CD14-positive monocyte (primary cell): ENCODE data around the gene WDR76. TPM values are rescaled to one million over a fixed set of nuclear protein-coding genes. Genes with fewer than 3 reads are reported as not detected.

Source experiments
- DNase-seq, 3 donors: peaks; one replicate each; pipeline ENCODE4 v3.0.0-alpha.2; 2011 to 2022
- H2AFZ ChIP-seq: 2 replicates; pipeline ENCODE4 v1.6.0; 2012; ENCODE audit warnings: mild to moderate bottlenecking, low read depth, low read length, inconsistent platforms; ENCODE audit not compliant: insufficient read depth, poor library complexity, severe bottlenecking
- H3K27ac ChIP-seq, 2 donors: 1 replicate in 1 of 2; 2 replicates in 1 of 2; pipeline ENCODE4 v1.5.1; 2012 to 2013; ENCODE audit warnings: low read length in 2 of 2, control low read depth in 1 of 2, inconsistent platforms in 1 of 2, low read depth in 1 of 2, mild to moderate bottlenecking in 1 of 2
- H3K27me3 ChIP-seq, 2 donors: one replicate each; pipeline versions ENCODE4 v1.6.0 to v1.6.1; 2011 to 2013; ENCODE audit warnings: low read length in 2 of 2; ENCODE audit not compliant: control insufficient read depth in 2 of 2, insufficient read depth in 2 of 2
- H3K36me3 ChIP-seq, 2 donors: replicated peaks in 1 of 2; 1 replicate in 1 of 2; 2 replicates in 1 of 2; pipeline versions ENCODE4 v1.5.1 to v1.6.1; 2012 to 2013; ENCODE audit warnings: low read length in 2 of 2, control low read depth in 1 of 2, inconsistent platforms in 1 of 2, mild to moderate bottlenecking in 1 of 2; ENCODE audit not compliant: insufficient read depth in 2 of 2, control insufficient read depth in 1 of 2
- H3K4me1 ChIP-seq, 2 donors: 1 replicate in 1 of 2; 2 replicates in 1 of 2; pipeline versions ENCODE4 v1.5.1 to v1.6.1; 2012 to 2013; ENCODE audit warnings: low read length in 2 of 2, control low read depth in 1 of 2, inconsistent platforms in 1 of 2, mild to moderate bottlenecking in 1 of 2, moderate library complexity in 1 of 2; ENCODE audit not compliant: insufficient read depth in 2 of 2, control insufficient read depth in 1 of 2
- H3K4me2 ChIP-seq: replicated peaks from 2 replicates; pipeline ENCODE3; 2012; ENCODE audit warnings: low read length, moderate library complexity, mild to moderate bottlenecking; ENCODE audit not compliant: poor library complexity, severe bottlenecking; ENCODE audit errors: extremely low read depth
- H3K4me3 ChIP-seq, 3 experiments: fragments of 200-600 bp in 1 of 3; sonication (generic) in 1 of 3; replicated peaks in 1 of 3; 1 replicate in 2 of 3; 2 replicates in 1 of 3; pipeline ENCODE4 v1.5.1; 2011 to 2013; ENCODE audit warnings: low read length in 3 of 3, mild to moderate bottlenecking in 3 of 3, control low read depth in 2 of 3, low read depth in 2 of 3, inconsistent platforms in 1 of 3, moderate library complexity in 1 of 3
- H3K79me2 ChIP-seq: 2 replicates; pipeline ENCODE4 v1.6.0; 2012; ENCODE audit warnings: mild to moderate bottlenecking, control low read depth, inconsistent platforms, low read length, moderate library complexity; ENCODE audit not compliant: insufficient read depth
- H3K9ac ChIP-seq: 2 replicates; pipeline ENCODE4 v1.6.0; 2017; ENCODE audit warnings: low read length, mild to moderate bottlenecking; ENCODE audit not compliant: insufficient read depth, poor library complexity, severe bottlenecking
- H3K9me3 ChIP-seq, 2 donors: replicated peaks in 1 of 2; 1 replicate in 1 of 2; 2 replicates in 1 of 2; pipeline versions ENCODE4 v1.5.1 to v1.6.1; 2012 to 2013; ENCODE audit warnings: low read length in 2 of 2, control low read depth in 1 of 2; ENCODE audit not compliant: control insufficient read depth in 1 of 2, insufficient read depth in 1 of 2
- H4K20me1 ChIP-seq: 2 replicates; pipeline ENCODE4 v1.6.0; 2012; ENCODE audit warnings: mild to moderate bottlenecking, low read length, control low read depth, moderate library complexity; ENCODE audit not compliant: insufficient read depth
- H3K27ac Mint-ChIP-seq, 7 donors: one replicate each; pipeline ENCODE4 v1.8.0; 2020; ENCODE audit warnings: mild to moderate bottlenecking in 7 of 7, mixed read lengths in 7 of 7, moderate library complexity in 6 of 7, inconsistent platforms in 2 of 7
- H3K27me3 Mint-ChIP-seq, 3 donors: one replicate each; pipeline ENCODE4 v1.8.0; 2021 to 2022; ENCODE audit warnings: low read depth in 3 of 3, mild to moderate bottlenecking in 3 of 3, mixed read lengths in 3 of 3, moderate library complexity in 3 of 3, inconsistent platforms in 1 of 3
- H3K36me3 Mint-ChIP-seq, 2 donors: one replicate each; pipeline ENCODE4 v1.8.0; 2020; ENCODE audit warnings: mixed read lengths in 2 of 2, inconsistent platforms in 1 of 2, mild to moderate bottlenecking in 1 of 2
- H3K4me1 Mint-ChIP-seq: one replicate; pipeline ENCODE4 v1.8.0; 2020; ENCODE audit warnings: mild to moderate bottlenecking, mixed read lengths
- H3K4me3 Mint-ChIP-seq, 2 donors: one replicate each; pipeline ENCODE4 v1.8.0; 2020; ENCODE audit warnings: mild to moderate bottlenecking in 2 of 2, mixed read lengths in 2 of 2, moderate library complexity in 1 of 2
- H3K9me3 Mint-ChIP-seq, 7 donors: one replicate each; pipeline ENCODE4 v1.8.0; 2020 to 2022; ENCODE audit warnings: mixed read lengths in 7 of 7, mild to moderate bottlenecking in 6 of 7, moderate library complexity in 6 of 7, inconsistent platforms in 2 of 7
- WGBS: methylation state at CpG from one replicate; pipeline ENCODE4 v1.1.5; 2013; ENCODE audit warnings: missing lambda C conversion rate; ENCODE audit not compliant: insufficient coverage; 5-methylcytosine and 5-hydroxymethylcytosine counted together
- intact Hi-C, 2 donors: fragments of 100-400 bp; cut with micrococcal nuclease; formaldehyde crosslinking; loops; one replicate each; pipeline versions ENCODE4 v1.15.0 to v1.15.1; 2023
- polyA plus RNA-seq, 3 donors: library from polyadenylated mRNA; depleted of rRNA in 1 of 3; unstranded in 2 of 3; stranded (reverse) in 1 of 3; fragments of 300-500 nt in 2 of 3; fragments of >200 nt in 1 of 3; fragmentation: Illumina TruSeq in 2 of 3; gene quantifications; 1 replicate in 2 of 3; 2 replicates in 1 of 3; pipeline ENCODE4 v1.2.3, GENCODE V29; 2012 to 2021
- TF ChIP-seq, protein P1 (sequence below): fragments of 200-600 bp; IDR thresholded peaks from one replicate; pipeline ENCODE4 v1.8.0; 2022; ENCODE audit warnings: antibody characterized with exemption, mild to moderate bottlenecking

Gene WDR76
- polyA plus RNA-seq, 3 donors, result 0.32 to 0.91 (median 0.40) TPM

DNA sequence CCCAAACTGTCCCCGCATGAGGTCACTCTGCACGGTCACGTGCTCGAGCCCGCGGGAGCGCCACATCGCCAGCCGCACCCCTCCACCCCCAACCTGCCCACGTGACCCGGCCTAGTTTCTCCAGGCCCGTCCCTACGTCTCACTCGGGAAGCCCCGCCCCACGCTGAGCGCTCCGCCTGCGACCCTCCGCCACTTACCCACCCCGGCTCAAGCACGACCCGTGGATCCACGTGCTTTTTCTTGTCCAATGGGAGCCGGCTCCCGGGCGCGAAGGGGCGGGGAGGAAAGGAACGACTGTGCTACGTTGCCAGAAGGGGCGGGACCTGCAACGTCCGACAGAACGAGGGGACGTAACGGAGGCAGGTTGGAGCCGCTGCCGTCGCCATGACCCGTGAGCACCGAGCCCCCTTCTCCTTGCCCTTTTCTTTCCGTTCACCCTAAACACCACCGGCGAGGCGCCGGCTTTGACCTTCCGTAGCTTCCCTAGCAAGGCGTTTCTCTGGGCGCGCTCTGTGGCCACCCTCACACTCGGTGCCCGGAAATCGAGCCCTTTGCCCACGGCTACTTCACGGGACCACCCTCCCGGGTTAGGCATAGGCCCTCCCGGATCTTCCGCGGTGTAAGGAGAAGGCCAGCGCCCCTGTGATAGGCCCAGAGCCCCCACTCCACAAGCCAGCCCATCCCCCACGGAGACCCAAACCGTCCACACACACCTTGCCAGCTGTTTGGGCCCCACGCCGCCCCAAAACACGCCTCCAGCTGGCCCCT is 34.6 kb upstream of the WDR76 start, which contains the start of gene SERF2:
Gene SERF2 (plus strand): TSS at position 328 of the 768 bp plus-strand sequence. CDS start 57 bp downstream, at position 385.
- Histone ChIP-seq H3K36me3 (peaks cover 27 to 38% of the 10 kb centered on the region in 2 donors), H3K9ac (peak within 1 kb of the TSS; percentile 100), H3K79me2 (peaks cover 40% of the 10 kb centered on the region), H3K9me3 (no peaks in the 10 kb centered on the region), H3K4me2 (peak within 1 kb of the TSS; percentile 95), H3K27ac (peak within 1 kb of the TSS; percentile 98 to 100), H3K4me1 (peaks cover 21 to 27% of the 10 kb centered on the region in 2 donors), H3K27me3 (no peaks in the 10 kb centered on the region), H2AFZ (peak within 1 kb of the TSS; percentile 94), H3K4me3 (peak within 1 kb of the TSS; percentile 83 to 100 (median 100)), H4K20me1 (peaks cover 39% of the 10 kb centered on the region)
- intact Hi-C loops, result loop anchor here (5.0 kb wide), 2 partner anchors 35 to 45 kb away; partner anchors contain the start of genes WDR76 (in 2 of the 2) and PDIA3 (in 1 of the 2)
- H3K4me1 Mint-ChIP-seq, result peaks cover 35% of the 10 kb centered on the region
- H3K36me3 Mint-ChIP-seq, result peaks cover 36 to 41% of the 10 kb centered on the region in 2 donors
- peaks cover 0 to 1% (median 0%) of the 10 kb centered on the region in 3 donors for H3K27me3 Mint-ChIP-seq
- under 1% methylated on average over 58 of the region's 66 CpGs for WGBS
- DNase-seq, result peak; percentile 98 to 100 (median 100)
- TF ChIP-seq, protein P1, sequence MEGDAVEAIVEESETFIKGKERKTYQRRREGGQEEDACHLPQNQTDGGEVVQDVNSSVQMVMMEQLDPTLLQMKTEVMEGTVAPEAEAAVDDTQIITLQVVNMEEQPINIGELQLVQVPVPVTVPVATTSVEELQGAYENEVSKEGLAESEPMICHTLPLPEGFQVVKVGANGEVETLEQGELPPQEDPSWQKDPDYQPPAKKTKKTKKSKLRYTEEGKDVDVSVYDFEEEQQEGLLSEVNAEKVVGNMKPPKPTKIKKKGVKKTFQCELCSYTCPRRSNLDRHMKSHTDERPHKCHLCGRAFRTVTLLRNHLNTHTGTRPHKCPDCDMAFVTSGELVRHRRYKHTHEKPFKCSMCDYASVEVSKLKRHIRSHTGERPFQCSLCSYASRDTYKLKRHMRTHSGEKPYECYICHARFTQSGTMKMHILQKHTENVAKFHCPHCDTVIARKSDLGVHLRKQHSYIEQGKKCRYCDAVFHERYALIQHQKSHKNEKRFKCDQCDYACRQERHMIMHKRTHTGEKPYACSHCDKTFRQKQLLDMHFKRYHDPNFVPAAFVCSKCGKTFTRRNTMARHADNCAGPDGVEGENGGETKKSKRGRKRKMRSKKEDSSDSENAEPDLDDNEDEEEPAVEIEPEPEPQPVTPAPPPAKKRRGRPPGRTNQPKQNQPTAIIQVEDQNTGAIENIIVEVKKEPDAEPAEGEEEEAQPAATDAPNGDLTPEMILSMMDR, result no peak
- no peaks in the 10 kb centered on the region for H3K9me3 Mint-ChIP-seq
- H3K27ac Mint-ChIP-seq, result peak within 1 kb of the TSS; percentile 98 to 100 (median 99)
- H3K4me3 Mint-ChIP-seq, result peak within 1 kb of the TSS; percentile 95

GRCh38 chr15:43792761-43793476 is 33.9 kb upstream of the WDR76 start:
- H3K4me1 ChIP-seq, result peaks cover 21 to 27% of the 10 kb centered on the region in 2 donors
- Mint-ChIP-seq H3K27ac (peak overlapping the region; percentile 98 to 100 (median 99)), H3K36me3 (peaks cover 39 to 41% of the 10 kb centered on the region in 2 donors), H3K9me3 (no peaks in the 10 kb centered on the region), H3K27me3 (peaks cover 0 to 1% (median 0%) of the 10 kb centered on the region in 3 donors), H3K4me3 (peak overlapping the region; percentile 95), H3K4me1 (peaks cover 39% of the 10 kb centered on the region)
- DNase-seq, result peak in 2 of 3 donors; percentile 35 to 36
- peak overlapping the region; percentile 95 for H3K4me2 ChIP-seq
- H4K20me1 ChIP-seq, result peaks cover 39% of the 10 kb centered on the region
- no peaks in the 10 kb centered on the region for H3K9me3 ChIP-seq
- H3K27me3 ChIP-seq, result no peaks in the 10 kb centered on the region
- peaks cover 27 to 44% of the 10 kb centered on the region in 2 donors for H3K36me3 ChIP-seq
- TF ChIP-seq, protein P1, result no peak
- H3K27ac ChIP-seq, result peak overlapping the region; percentile 98 to 100
- peak overlapping the region; percentile 64 for H2AFZ ChIP-seq
- WGBS, result under 1% methylated on average over 21 of the region's 33 CpGs
- H3K79me2 ChIP-seq, result peaks cover 40% of the 10 kb centered on the region
- H3K4me3 ChIP-seq, result peak overlapping the region; percentile 83 to 100 (median 100)
- intact Hi-C loops, result loop anchor here (5.0 kb wide), 2 partner anchors 34 to 46 kb away; partner anchors contain the start of genes WDR76 (in 2 of the 2) and PDIA3 (in 1 of the 2)
- peak overlapping the region; percentile 100 for H3K9ac ChIP-seq
